ENCODE results near the gene BCL2L11.

DNA sequence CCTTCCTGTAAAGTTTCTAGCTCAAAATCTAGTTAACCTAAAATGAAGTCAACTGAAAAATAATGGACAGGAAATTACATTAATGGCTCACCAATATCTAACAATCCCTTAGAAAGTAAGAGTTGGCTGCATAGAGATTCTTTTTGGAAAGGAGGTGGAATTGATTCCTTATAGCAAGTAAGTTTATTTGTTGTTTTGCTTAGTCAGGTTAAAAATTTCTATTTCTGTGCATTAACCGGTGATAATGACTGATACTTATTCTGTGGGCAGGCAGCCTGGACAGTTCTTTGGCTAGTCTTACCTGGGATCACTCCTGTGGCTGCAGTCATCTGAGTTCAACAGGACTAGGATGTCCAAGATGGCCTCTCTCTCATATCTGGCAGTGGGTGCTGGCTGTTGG lies 6.9 kb upstream of the BCL2L11 start:
- TF ChIP-seq CTCF (IDR thresholded peaks at IDR 0.05; ENCODE audit: low read depth, low read length) = no peak
- no peak for TF ChIP-seq MAX (IDR thresholded peaks at IDR 0.05; ENCODE audit: low read depth, low read length)
- TF ChIP-seq POLR2A (IDR thresholded peaks at IDR 0.05; ENCODE audit: extremely low read depth, insufficient read length) = no peak

Measured in NB4 (cell line).